ENCODE results near the gene ASPSCR1. TPM values are rescaled to one million over a fixed set of nuclear protein-coding genes. Genes with fewer than 3 reads are reported as not detected.

ASPSCR1 gene
- total RNA-seq, 1 donor from 2014 or later, result 30.4 TPM

DNA sequence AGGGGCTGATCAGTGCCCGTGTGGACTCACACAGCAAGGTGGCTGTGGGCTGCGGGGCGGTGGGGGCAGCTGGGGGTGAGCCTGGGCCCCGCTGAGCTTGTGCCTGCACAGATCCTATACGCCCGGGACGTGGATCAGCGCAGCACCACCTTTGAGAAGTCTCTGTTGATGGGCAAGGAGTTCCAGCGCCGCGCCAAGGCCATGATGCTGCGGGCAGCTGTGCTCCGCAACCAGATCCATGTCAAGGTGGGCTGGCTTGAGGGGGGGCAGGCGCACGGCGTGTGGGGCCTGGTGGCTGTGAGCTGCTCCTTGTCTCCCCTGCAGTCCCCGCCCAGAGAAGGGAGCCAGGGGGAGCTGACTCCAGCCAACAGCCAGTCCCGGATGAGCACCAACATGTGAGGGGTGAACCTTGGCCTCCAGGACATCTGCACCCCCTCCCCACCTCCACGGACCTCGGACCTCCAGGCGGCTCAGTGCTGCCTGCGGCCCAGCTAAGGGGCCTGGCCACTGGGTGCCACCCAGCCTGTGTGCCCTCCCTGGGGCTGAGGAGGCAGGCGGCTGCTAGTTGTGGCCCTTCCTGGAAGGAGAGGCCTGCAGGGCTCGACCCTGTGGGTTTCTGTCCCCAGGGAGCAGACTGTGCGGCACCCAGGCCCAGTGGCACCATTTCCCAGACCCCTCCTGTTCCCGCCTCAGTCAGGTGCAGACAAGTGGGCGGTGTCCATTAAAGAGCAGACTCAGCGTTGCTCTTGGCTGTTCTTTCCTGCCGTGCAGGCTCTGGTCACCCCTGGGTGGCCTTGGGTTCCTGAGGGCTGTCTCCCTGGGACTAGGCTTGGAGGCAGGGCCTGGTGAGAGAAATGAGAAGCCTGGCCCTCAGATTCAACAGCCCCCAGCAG is 79.5 kb downstream of the ASPSCR1 start:
- no peak overlapping the region for H3K27ac Mint-ChIP-seq (ENCODE audit: unreplicated experiment)
- no peaks in the 10 kb centered on the region for H3K27me3 Mint-ChIP-seq (ENCODE audit: low read depth)
- peaks cover 3% of the 10 kb centered on the region for H3K36me3 Mint-ChIP-seq (ENCODE audit: low read depth)
- H3K9me3 Mint-ChIP-seq (ENCODE audit: low read depth), result no peaks in the 10 kb centered on the region
- DNase-seq (ENCODE audit: low spot score), result peak; percentile 87
- TF ChIP-seq, protein P1, sequence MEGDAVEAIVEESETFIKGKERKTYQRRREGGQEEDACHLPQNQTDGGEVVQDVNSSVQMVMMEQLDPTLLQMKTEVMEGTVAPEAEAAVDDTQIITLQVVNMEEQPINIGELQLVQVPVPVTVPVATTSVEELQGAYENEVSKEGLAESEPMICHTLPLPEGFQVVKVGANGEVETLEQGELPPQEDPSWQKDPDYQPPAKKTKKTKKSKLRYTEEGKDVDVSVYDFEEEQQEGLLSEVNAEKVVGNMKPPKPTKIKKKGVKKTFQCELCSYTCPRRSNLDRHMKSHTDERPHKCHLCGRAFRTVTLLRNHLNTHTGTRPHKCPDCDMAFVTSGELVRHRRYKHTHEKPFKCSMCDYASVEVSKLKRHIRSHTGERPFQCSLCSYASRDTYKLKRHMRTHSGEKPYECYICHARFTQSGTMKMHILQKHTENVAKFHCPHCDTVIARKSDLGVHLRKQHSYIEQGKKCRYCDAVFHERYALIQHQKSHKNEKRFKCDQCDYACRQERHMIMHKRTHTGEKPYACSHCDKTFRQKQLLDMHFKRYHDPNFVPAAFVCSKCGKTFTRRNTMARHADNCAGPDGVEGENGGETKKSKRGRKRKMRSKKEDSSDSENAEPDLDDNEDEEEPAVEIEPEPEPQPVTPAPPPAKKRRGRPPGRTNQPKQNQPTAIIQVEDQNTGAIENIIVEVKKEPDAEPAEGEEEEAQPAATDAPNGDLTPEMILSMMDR (IDR thresholded peaks at IDR 0.05), result no peak
- no peak overlapping the region for H3K4me3 Mint-ChIP-seq (ENCODE audit: unreplicated experiment)
- H3K4me1 Mint-ChIP-seq (ENCODE audit: low read depth), result peaks cover 10% of the 10 kb centered on the region

DNA sequence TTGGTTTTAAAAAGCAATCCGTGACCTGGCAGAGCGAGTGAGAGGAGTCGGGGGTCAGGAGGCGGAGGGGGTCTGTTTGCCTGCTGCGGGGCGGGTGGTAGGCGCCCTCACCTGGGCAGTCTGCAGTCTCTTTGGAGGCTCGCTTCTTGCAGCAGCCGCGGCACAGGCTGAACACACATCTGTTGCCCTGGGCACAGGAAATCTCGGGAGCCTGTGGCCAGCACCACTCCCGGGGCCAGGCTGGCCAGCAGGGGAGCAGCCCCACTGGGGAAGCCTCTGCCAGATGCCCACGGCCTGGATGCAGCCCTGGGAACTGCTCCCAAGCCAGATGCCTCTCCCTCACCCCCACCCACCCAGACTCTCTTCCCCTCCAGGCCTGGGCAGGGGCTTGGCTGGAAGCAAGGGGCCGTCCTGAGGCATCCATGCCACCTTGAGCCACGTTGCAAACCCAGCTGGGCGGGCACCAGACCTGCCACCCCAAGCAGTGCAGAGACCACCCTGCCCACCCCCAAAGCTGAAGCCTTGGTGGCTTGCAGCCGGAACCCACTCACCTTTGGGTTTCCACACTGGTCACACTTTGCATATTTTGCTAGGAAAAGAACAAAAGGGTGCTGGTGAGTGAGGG is 80.9 kb downstream of the ASPSCR1 start:
- DNase-seq (ENCODE audit: low spot score), result peak; percentile 89
- Mint-ChIP-seq H3K27me3 (ENCODE audit: low read depth) (no peaks in the 10 kb centered on the region), H3K4me3 (ENCODE audit: unreplicated experiment) (no peak overlapping the region), H3K9me3 (ENCODE audit: low read depth) (no peaks in the 10 kb centered on the region), H3K4me1 (ENCODE audit: low read depth) (peaks cover 1% of the 10 kb centered on the region), H3K27ac (ENCODE audit: unreplicated experiment) (no peak overlapping the region), H3K36me3 (ENCODE audit: low read depth) (peaks cover 3% of the 10 kb centered on the region)
- TF ChIP-seq, protein P1 (IDR thresholded peaks at IDR 0.05), result no peak

DNA sequence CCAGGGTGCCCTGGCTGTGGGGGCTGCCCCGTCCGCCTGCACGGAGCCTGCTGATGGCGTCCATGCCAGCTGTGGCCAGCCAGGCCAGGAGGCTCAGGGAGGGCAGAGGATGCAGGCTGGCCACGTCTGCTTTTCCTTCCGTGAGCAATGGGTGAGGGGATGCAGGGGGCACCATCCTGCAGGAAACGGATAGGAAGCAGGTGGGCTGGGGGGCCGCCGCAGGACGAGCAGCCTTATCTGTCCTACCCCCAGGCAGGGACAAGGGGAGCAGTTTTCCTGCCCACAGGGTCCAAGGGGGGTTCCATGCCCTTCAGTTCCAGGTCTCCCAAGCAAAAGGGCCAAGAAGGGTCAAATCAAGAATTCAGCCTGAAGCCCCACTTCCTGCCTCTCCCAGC is 81.4 kb downstream of the ASPSCR1 start:
- no peak for DNase-seq (ENCODE audit: low spot score)
- H3K27me3 Mint-ChIP-seq (ENCODE audit: low read depth), result no peaks in the 10 kb centered on the region
- no peak overlapping the region for H3K4me3 Mint-ChIP-seq (ENCODE audit: unreplicated experiment)
- no peaks in the 10 kb centered on the region for H3K9me3 Mint-ChIP-seq (ENCODE audit: low read depth)
- H3K27ac Mint-ChIP-seq (ENCODE audit: unreplicated experiment), result no peak overlapping the region
- H3K36me3 Mint-ChIP-seq (ENCODE audit: low read depth), result peaks cover 3% of the 10 kb centered on the region
- TF ChIP-seq, protein P1 (IDR thresholded peaks at IDR 0.05), result no peak
- H3K4me1 Mint-ChIP-seq (ENCODE audit: low read depth), result peaks cover under 1% of the 10 kb centered on the region

- DNase-seq (ENCODE audit: low spot score), result peak; percentile 88
- Mint-ChIP-seq H3K9me3 (ENCODE audit: low read depth) (no peaks in the 10 kb centered on the region), H3K4me1 (ENCODE audit: low read depth) (peaks cover 6% of the 10 kb centered on the region), H3K4me3 (ENCODE audit: unreplicated experiment) (no peak overlapping the region), H3K27ac (ENCODE audit: unreplicated experiment) (no peak overlapping the region), H3K36me3 (ENCODE audit: low read depth) (peaks cover 3% of the 10 kb centered on the region), H3K27me3 (ENCODE audit: low read depth) (no peaks in the 10 kb centered on the region)
- TF ChIP-seq, protein P1 (IDR thresholded peaks at IDR 0.05), result no peak
Observed at GRCh38 chr17:82059272-82060000, 82.0 kb downstream of the ASPSCR1 start.

DNA sequence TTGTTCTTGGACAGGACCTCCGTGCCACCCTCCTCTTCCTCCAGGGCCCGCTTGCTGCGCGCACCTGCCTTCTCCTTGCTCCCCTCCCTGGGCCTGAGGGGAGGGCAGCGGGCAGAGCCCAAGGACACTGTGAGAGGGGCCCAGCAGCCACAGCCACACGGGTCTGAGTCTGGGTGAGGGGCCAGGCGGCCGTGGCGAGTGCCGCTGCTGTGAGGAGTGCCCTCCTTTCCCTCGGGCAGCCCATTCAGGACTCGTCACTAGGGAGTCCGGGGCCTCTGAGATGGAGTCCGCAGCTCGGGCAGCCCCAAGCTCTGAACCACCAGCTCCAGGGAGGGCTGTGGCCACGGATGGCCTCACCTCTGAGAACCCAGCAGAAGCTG is 82.6 kb downstream of the ASPSCR1 start:
- Mint-ChIP-seq H3K27me3 (ENCODE audit: low read depth) (no peaks in the 10 kb centered on the region), H3K9me3 (ENCODE audit: low read depth) (no peaks in the 10 kb centered on the region), H3K36me3 (ENCODE audit: low read depth) (peaks cover 3% of the 10 kb centered on the region), H3K27ac (ENCODE audit: unreplicated experiment) (no peak overlapping the region), H3K4me3 (ENCODE audit: unreplicated experiment) (no peak overlapping the region), H3K4me1 (ENCODE audit: low read depth) (peaks cover 9% of the 10 kb centered on the region)
- TF ChIP-seq, protein P1 (IDR thresholded peaks at IDR 0.05), result no peak
- peak; percentile 82 for DNase-seq (ENCODE audit: low spot score)

Measured in chondrocyte (in vitro differentiated cells).